ENCODE measurements around the gene NR2C2AP.
"Not testable (repeated sequence)": the region's sequence is repeated elsewhere in the genome, so short reads cannot be mapped to it uniquely, and the experiment has no call there.

Gene NR2C2AP

DNA sequence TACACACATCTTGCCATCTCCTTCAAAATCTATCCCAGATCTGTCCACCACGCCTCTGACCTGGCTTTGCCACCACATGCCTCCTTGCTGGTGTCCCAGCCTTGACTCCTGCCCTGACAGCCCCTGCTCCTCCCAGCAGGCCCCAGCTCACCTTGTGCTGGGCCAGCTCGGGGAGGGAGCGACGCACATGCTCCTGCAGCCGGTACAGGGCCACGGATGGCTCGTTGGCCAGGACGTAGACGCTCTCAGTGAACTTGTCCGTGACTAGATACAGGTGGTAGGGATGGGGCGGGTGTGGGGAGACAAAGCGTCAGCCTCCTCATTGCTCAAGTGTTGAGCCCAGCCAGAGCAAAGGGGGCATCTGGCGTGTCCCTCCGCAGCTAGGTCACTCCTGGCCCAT, 16.5 kb downstream of the NR2C2AP start:
- no peak for DNase-seq (ENCODE audit: insufficient read length, low spot score)
- no peak for FAIRE-seq

DNA sequence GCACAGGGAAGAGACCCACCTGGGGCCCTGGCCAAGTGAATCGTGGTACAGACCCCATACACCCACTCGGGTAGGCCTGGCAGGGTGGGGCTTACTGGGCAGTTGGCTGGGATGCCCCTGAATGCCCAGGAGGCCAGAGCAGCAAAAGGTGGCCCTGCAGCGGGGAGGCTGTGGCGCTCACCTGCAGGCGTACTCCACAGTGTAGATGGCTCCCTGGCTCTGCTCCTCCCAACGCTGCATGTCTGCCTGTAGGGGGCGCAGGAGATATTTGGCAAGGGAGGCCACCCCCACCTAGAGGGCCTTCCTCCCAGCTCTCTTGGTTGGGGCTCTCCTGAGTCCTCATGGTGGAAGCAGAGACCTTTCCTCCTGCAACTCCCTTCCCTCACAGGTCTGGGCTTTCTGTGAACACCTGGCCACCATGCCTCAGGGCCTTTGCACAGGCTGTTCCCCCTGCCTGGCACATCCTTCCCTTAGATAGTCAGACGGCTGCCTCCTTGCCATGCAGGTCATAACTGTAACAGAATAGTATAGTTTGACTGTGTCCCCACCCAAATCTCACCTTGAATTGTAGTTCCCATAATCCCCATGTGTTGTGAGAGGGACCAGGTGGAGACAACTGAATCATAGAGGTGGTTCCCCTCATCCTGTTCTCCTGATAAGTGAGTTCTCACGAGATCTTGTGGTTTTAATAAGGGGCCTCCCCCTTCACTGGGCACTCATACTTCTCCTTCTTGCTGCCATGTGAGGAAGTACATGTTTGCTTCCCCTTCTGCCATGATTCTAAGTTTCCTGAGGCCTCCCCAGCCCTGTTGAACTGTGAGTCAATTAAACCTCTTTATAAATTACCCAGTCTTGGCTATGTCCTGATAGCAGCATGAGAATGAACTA, 17.1 kb downstream of the NR2C2AP start:
- FAIRE-seq (peak; percentile 51), DNase-seq (ENCODE audit: insufficient read length, low spot score) (no peak)

DNA sequence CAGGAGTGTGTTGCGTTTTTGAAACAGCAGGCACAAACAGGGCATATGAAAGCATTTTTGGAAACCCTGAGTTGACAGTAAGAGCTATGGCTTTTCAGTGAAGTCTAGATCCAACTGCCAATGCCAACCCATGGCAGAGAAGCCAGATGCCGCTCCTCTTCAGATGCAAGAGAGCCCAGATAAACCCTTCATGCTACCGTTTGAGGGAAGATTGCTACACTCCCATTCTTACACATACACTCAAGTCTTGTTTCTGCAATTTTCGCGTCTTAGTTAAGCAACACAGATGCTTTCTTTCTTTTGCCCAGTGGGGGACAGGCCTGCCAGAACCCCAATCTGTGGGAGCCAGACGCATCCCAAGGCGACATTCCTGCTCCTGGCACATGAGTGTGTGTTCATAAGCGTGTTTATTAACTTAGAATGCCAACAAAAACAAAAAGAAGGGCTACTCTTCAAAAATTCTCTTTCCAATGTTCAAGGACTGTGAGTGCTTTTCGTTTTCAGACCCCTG, 21.7 kb downstream of the NR2C2AP start:
- no peak for DNase-seq (ENCODE audit: insufficient read length, low spot score)
- no peak for FAIRE-seq

DNA sequence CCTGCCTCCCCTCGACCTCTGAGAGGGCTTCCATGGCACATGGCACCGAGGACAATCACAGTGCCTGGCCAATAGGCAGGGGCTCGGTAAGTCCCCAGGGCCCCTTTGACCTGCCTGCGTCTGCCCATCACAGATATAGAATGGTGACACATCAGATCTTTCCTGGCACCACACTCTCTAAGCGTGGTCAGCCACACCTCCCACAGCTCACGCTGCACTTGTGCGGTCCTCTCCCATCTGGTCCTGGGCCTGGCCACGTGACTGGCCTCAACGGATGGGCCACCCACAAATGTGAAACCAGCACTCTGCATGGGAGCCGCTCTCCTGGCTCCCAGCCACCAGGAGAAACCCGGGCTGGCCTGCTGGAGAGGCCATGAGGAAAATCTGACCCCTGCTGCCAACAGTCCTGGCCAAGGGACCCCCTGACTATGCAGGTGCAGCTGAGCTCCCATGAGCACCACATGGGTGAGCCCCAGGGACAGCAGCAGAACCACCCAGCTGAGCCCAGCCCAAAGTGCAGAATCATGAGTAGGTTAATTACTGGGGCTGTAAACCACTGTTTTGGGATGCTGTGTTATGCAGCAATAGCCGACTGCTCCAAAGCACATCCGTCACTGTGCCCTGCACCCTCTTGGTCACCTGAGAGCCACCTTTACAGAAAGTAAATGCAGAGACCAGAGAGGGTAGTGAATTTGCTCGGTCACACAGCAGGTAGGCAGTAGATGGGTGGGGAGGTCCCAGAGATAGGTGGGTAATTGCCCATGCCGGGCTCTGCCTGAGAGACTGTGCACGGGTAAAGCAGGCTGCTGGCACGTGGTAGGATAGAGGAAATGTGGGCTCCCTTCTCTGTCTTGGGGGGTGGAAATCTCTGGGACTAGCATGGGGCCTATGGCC, 23.4 kb downstream of the NR2C2AP start:
- DNase-seq (ENCODE audit: insufficient read length, low spot score) (no peak), FAIRE-seq (no peak)

DNA sequence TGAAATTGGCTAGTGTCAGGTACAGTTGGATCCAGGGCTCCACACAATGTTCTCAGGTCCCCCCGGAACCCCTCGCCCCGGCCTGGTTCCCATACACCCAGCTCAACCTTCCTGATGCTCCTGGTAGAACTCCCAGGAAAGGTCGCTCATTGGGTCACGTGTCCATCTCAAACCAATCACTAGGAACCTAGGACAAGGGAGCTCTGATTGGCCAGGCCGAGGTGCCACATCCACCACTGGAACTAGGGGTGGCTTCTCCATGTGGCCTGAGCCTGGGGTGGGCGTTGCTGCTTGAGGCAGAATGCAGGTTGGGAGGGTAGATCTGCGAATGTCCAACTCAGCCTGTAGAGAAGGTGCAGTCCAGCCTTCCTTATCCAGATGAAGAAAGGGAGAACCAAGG, 26.3 kb downstream of the NR2C2AP start:
- FAIRE-seq (no peak), DNase-seq (ENCODE audit: insufficient read length, low spot score) (no peak)

DNA sequence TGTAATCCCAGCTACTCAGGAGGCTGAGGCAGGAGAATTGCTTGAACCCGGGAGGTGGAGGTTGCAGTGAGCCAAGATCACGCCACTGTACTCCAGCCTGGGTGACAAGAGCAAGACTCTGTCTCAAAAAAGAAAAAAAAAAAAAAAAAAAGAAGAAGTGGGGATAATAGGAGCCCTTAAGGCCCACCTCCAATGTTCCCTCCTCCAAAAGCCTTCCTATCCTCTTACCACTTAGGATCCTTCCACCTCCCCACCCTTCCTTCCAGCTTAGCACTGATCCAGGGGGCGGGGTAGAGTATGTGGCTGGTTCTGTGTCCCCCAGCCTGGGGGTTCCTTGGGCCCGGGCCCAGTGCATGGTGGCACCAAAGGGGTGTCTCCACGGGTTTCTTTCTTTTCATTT, 30.0 kb downstream of the NR2C2AP start:
- not testable (repeated sequence) for DNase-seq (ENCODE audit: insufficient read length, low spot score); FAIRE-seq

DNA sequence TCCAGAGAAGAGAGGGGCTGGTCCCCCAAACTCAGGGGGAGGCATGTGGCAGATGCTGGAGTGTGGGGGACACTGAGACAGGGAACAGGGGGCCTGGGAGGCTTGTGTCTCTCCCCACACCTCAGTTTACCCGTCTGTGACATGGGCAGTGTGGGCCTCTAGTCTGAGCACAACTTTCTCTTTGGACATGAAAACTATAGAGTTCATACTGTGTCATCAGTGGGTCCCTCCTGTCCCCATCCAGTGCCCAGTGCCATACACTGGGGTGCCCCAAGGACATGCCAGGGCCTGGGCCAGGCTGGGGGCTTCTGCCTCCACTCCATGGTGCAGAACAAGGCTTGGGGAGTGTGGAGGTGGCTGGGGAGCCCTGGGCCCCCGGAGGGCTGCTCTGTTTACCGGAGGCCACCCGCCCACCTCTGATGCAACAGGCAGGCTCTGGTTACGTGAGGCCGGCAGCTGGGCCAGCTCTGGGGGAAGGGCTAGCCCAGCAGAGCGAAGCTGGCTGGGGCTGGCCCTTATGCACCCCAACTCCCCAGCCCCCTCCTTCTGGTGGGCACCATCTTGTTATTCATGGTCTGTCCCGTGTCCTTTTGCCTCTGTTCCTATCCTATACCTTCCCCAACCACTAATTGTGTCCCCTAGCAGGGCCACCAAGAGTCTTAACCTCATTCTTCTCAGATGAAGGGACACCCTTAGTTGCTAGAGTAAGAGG, 31.2 kb downstream of the NR2C2AP start:
- DNase-seq (ENCODE audit: insufficient read length, low spot score) (no peak), FAIRE-seq (no peak)

DNA sequence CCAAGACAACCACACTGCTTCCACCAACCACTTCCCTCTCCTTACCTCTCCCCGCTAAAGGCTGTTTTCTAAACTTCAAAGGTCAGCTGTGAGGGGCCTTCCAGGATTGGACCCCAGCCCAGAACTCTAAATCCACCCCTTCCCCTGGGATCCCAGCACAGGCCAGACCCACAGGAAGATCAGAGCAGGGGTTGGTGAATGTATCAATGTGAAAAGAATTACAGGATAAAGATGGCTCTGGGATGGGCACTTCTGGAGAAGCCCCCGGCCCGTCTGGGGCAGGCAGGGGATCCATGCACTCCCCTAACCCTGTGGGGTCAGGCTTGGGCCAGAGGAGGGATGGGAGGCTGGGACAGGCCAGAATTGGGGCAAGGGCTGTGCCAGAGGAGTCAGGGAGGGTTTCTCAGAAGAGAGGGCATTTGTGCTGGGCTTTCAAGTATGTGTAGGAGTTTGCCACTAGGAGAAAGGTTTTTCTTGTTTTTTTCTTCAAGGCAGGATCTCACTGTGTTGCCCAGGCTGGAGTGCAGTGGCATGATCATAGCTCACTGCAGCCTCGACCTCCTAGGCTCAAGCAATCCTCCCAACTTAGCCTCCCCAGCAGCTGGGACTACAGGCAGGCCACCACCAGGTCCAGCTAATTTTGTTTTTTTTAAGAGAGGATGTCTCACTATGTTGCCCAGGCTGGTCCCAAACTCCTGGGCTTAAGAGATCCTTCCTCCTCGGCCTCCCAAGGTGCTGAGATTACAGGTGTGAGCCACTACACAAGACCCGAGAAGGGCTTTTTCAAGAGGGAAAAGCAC, 32.1 kb downstream of the NR2C2AP start:
- no peak for FAIRE-seq
- no peak for DNase-seq (ENCODE audit: insufficient read length, low spot score)

DNA sequence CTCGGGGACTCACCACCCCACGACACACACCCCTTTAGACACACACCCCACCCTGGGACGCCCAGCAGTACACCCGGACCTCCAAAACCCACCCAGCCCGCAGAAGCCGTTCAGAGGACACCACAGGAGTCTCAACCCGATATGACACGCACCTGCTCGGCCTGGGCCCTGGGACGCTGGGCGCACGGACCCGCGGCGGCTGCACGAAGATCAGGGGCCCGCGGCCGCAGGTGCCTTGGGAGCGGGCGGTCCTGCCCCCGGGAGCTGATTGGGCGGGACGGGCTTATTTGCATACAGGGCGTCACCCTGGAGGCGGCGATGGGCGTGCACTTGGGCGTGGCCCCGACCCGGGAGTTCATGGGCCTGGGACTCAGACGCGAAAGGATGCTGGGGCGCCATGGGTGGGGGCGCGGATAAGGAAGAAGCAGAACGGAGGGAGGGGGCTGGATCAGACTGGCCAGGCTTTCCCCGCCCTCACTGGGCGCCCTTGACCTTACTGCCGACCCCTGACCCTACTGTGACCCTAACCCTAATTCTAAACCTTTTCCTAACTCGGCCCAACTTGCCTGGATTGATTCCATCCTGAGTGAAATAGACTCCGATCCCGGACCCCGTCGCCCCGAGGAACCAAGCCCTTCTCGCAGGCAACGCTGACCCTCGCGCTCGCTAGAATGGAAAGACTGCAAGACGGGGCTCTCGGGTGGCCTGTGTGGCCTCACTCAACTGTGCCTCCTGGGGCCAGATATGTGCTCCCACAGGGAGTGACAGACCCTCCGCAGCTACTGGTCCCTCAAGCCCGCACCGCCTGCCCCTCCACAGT, 33.0 kb downstream of the NR2C2AP start, which contains the start of gene MEF2B:
TSS of gene MEF2B (minus strand) at position 211 of the 820 bp plus-strand sequence. CDS start 19,528 bp downstream, outside the sequence.
- FAIRE-seq: peak; percentile 82
- DNase-seq (ENCODE audit: insufficient read length, low spot score): peak; percentile 88

DNA sequence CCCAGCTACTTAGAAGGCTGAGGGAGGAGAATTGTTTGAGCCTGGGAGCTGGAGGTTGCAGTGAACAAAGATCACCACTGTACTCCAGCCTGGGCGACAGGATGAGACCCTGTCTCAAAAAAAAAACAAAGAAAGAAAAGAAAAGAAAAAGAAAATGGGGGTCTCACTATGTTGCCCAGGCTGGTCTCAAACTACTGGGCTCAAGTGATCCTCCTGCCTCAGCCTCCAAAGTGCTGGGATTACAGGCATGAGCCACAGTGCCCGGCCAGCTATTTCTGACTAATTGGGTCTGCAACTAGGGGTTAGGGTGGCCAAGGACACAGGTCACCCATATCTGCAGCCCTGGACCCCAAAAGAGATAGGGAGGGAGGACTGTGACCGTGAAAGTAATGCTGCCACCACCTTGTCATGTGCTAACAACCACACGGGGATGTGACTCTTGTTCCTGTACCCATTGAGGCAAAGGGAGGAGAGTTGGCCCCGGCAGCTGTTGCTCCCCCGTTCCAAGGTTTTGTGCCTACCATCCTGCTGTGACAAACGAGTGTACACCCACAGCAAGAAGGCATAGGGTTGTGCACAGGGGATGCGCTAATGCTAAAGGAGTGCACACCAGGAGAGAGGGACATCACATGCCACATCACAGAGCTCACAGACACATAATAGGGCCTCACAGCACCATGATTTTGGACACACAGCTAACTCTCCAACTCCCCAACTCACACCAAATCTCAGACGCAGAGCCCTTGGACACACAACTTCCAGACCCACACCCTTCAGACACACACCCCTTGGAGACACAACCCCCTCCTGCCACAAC, 33.8 kb downstream of the NR2C2AP start:
- FAIRE-seq: peak; percentile 65

DNA sequence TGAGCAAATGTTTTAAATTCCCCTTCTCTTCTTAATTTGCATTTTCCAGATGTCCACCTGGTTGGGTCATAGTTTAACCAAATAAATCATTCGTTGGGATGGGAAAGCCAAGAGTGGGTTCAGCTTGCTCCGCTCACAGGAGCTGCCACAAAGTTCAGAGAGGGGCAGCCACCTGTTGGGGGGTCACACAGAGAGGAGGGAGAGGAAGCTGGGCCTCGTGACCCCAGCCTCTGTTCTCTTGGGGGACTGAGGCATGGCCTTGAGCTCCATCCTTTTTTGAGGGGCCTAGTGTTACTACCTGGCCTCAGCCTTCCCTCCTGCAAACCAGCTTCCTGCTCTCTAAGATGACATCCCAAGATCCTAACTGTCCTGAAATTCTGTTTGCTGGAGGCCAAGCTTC, 35.6 kb downstream of the NR2C2AP start:
- peak; percentile 21 for FAIRE-seq
- no peak for DNase-seq (ENCODE audit: insufficient read length, low spot score)

More for the DNA sequence above, 33.8 kb downstream of the NR2C2AP start:
- no peak for DNase-seq (ENCODE audit: insufficient read length, low spot score)

DNA sequence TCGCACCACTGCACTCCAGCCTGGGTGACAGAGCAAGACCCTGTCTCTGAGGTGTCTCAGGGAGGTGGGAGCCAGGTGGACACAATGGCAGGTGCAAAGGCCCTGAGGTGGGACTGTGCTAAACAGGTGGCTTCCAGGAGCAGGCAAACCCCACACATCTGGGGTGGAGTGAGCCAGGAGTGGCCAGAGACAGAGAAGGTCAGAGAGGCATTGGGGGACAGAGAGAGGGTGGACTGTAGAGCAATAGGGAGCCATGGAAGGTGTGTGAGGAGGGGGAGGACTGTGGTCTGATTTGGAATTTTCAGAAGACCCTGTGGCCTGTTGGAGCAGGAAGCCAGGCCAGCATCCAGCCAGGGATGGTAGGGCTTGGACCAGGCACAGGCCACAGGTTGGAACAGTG, 37.8 kb downstream of the NR2C2AP start:
- FAIRE-seq: no peak
- DNase-seq (ENCODE audit: insufficient read length, low spot score): no peak

DNA sequence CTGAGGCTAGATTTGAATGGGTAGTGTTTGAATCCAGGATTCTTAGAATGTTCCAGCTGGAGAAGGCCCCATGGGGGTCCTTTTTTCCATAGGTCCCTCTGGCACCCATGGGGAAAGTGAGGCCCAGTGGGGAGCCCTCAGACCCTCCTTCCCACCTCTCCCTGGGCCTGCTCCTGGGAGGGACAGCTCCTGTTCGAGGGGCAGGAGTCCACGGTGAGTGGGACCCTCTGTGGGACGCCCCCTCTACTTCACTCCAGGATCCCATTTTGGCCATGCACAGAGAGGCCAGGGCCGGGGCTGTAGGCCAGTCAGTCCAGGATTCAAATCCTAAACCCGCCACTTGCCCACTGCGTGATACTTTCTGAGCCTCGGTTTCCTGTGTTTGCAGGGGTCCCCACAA, 40.7 kb downstream of the NR2C2AP start:
- DNase-seq (ENCODE audit: insufficient read length, low spot score): no peak
- FAIRE-seq: no peak

DNA sequence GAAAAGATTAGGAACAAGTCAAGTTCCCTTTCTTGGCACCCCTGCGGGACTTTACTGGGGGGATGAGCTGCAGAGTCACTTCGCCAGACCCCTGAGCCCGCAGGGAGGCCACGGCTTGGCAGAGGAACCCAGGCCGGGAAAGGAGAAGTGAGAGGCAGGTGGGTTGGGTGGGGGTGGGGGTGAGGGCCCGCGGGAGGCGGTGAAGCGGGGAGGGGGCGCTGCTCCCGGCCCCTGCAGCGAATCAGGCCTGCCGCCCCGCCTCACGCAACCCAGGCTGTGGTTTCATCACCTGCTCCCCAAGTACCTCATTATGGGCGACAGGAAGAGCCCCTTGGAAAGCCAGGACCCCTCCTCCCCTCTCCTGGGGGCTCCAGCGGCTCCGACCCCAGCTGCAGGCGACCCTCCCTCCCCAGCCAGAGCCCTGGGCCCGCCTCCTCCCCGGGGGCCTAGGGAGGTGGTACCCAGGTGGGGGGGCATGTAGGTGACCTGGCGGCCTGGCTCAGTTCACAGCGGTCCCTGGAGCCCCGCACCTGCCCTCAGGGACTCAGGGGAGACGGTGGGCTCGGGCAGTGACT, 42.7 kb downstream of the NR2C2AP start:
- DNase-seq (ENCODE audit: insufficient read length, low spot score) (peak; percentile 42), FAIRE-seq (peak; percentile 86)

DNA sequence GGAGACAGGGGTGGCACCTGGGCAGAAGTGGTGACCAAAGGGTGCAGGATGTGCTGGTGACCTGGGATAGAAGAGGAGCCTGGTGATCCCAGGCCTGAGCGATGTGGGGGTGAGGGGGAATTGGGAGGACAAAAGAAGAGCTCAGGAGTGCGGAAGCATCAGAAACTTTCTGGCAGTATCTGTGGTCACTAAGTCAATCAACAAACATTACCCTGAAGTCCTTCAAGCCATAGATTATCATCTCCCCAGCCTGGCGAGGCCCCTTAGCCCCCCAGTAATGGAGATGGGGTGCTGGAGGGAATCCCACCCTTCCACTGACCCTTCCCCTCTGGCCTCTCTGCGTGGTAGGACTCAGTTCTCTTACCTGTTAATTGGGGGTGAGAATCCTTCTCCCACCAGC, 43.7 kb downstream of the NR2C2AP start:
- peak; percentile 68 for FAIRE-seq
- DNase-seq (ENCODE audit: insufficient read length, low spot score): no peak

DNA sequence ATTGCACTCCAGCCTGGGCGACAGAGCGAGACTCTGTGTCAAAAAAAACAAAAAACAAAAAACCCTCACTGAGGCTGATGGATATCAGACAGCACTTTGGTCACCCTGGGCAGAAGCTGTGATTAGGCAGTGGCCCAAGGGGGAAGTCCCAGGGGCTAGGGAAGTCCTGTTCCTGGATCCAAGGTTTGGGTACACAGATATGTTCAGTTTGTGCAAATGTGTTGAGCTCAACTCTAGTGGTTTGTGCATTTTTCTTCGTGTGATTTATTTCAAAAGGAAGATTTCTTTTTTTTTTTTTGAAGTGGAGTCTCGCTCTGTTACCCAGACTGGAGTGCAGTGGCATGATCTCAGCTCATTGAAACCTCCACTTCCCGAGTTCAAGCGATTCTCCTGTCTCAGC, 45.4 kb downstream of the NR2C2AP start:
- no peak for FAIRE-seq

DNA sequence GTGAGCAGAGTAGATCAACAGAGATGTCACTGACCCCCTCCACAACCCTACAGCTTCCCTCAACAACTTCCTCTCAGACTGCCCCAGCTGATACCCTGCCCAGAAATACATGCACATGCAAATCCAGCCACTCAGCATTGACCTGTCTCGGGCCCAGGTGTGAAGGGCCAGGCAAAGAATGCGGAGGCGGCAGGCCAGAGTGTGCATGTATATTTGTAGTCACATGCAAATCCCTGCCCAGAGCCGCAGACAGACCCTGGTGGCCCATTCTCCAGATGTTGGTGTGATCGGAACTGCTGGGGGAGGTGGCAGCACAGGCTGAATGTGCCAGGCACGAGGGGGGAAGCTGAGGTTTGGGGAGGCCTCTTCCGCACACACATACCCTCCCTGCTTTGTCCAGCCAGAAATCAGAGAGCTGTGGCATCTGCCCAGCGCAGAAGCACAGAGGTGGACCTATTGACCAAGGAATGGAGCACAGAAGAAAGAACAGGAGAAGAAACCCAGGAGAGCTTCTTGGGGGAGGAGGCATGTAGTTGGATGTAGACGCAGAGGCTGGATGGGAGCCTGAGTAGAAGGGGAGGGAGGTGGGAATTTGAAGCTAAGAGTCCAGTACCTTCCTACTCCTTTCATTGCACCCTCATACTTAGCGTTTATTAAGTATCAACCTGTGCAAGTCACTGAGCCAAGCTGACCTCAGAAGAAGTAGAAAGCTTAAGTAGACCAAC, 47.6 kb downstream of the NR2C2AP start:
- DNase-seq (ENCODE audit: insufficient read length, low spot score): peak; percentile 61
- peak; percentile 93 for FAIRE-seq

More for the DNA sequence above, 45.4 kb downstream of the NR2C2AP start:
- DNase-seq (ENCODE audit: insufficient read length, low spot score): no peak
